ENCODE data around the gene STK4. TPM values are rescaled to one million over a fixed set of nuclear protein-coding genes. Genes with fewer than 3 reads are reported as not detected.

The STK4 gene
- total and polyA plus RNA-seq, 2 of the 8 experiments (the other 6 are each of a cell fraction or from before 2014, with no cell fraction given), result 12.0 to 34.3 TPM

DNA sequence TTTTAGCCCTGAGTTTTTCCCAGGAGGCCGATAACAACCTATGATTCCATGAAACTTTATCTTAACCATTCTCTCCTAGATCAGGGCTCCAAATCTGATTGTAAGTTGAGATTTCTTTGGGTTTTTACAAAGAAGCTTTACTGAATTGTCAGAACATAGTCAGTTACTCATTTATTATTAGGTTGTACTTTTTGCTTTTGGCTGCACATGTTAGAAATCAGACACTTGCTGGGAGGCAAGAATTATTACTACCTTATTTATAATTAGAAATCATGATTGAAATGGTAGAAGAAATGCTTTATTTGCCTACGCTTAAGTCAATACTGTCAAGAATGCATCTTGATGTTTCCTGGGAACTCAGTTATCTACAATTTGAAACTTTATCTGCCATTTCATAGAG, 71.3 kb downstream of the STK4 start:
- no peaks in the 10 kb centered on the region for H3K23me2 ChIP-seq (ENCODE audit: low read depth, low read length)
- H2BK120ac ChIP-seq (replicated peaks; ENCODE audit: low read depth, low read length), result no peak overlapping the region
- WGBS, 2 experiments (ENCODE audit: extremely low coverage in 1 of 2, insufficient coverage in 1 of 2, insufficient read length in 1 of 2, insufficient replicate concordance in 2 of 2, low coverage in 1 of 2, low lambda C conversion rate in 2 of 2, missing lambda C conversion rate in 1 of 2), result 95% methylated on average over 2 of the region's 2 CpGs; no CpG with 5 or more reads in 1 of the 2 experiments
- no peak overlapping the region for H3K27ac ChIP-seq (ENCODE audit: low read depth, low read length)
- H4K8ac ChIP-seq (ENCODE audit: extremely low read depth, insufficient read depth, low read length), result no peak overlapping the region
- H2BK12ac ChIP-seq (ENCODE audit: low read depth, low read length), result no peak overlapping the region
- CTCF ChIA-PET (ENCODE audit: partially characterized antibody), result interaction anchor here (0.6 to 3.6 kb wide), 4 partner anchors 13 to 310 kb away, joined by 3 to 15 read pairs (median 4); partner anchors contain the start of gene SDC4
- H3K4me3 ChIP-seq (ENCODE audit: extremely low read depth in 1 of 4, insufficient read depth in 2 of 4, low read depth in 3 of 4, low read length in 4 of 4), result no peak overlapping the region
- no peak overlapping the region for H4K91ac ChIP-seq (replicated peaks; ENCODE audit: insufficient read length, low read length)
- H3K36me3 ChIP-seq (ENCODE audit: control insufficient read depth in 2 of 4, insufficient read depth in 4 of 4, low read length in 3 of 4), result no peaks in the 10 kb centered on the region; a peak in 3 of 8 replicates
- DNase-seq (ENCODE audit: low read depth in 1 of 2, low spot score in 2 of 2) (no peak), FAIRE-seq (no peak)
- H3K79me1 ChIP-seq (ENCODE audit: low read depth, low read length), result no peaks in the 10 kb centered on the region
- H4K5ac ChIP-seq (ENCODE audit: insufficient read length, low read depth, low read length), result no peak overlapping the region
- H2BK15ac ChIP-seq (ENCODE audit: low read length), result no peak overlapping the region
- H2AFZ ChIP-seq (ENCODE audit: low read length), result no peak overlapping the region
- no peak overlapping the region for H3K14ac ChIP-seq (ENCODE audit: insufficient read length)
- no peaks in the 10 kb centered on the region for H4K20me1 ChIP-seq (replicated peaks in 1 of 2; ENCODE audit: control insufficient read depth in 1 of 2, insufficient read depth in 2 of 2, low read length in 2 of 2)
- H2AK5ac ChIP-seq (ENCODE audit: low read depth, low read length), result no peak overlapping the region
- no peaks in the 10 kb centered on the region for H3K79me2 ChIP-seq (ENCODE audit: control insufficient read depth in 1 of 2, insufficient read depth in 2 of 2, low read length in 2 of 2)
- no peak overlapping the region for H3K56ac ChIP-seq (replicated peaks; ENCODE audit: insufficient read length, low read depth, low read length)
- H2BK5ac ChIP-seq (ENCODE audit: low read depth, low read length), result no peak overlapping the region
- peaks cover 0 to 14% (median 3%) of the 10 kb centered on the region in 4 experiments; a peak in 4 of 7 replicates for H3K4me1 ChIP-seq (replicated peaks in 1 of 4; ENCODE audit: control insufficient read depth in 3 of 4, insufficient read depth in 4 of 4, low read length in 3 of 4)
- H3K27me3 ChIP-seq (replicated peaks in 1 of 4; ENCODE audit: control insufficient read depth in 3 of 4, extremely low read depth in 1 of 4, insufficient read depth in 3 of 4, low read length in 3 of 4), result no peaks in the 10 kb centered on the region
- POLR2A ChIA-PET (ENCODE audit: partially characterized antibody), result no interaction called here
- no peak overlapping the region for H3K23ac ChIP-seq (ENCODE audit: insufficient read length)
- no peaks in the 10 kb centered on the region for H3K9me3 ChIP-seq (ENCODE audit: insufficient read depth in 2 of 2, low read depth in 1 of 2, low read length in 1 of 2)
- no peak overlapping the region for H3K4ac ChIP-seq (replicated peaks; ENCODE audit: insufficient read length, low read depth, low read length)
- no peak overlapping the region for H3K4me2 ChIP-seq (ENCODE audit: insufficient read depth in 1 of 2, low read depth in 2 of 2, low read length in 2 of 2)
- no peak overlapping the region for H3K18ac ChIP-seq (ENCODE audit: extremely low read depth, low read length)
- H2BK20ac ChIP-seq (ENCODE audit: low read length), result no peak overlapping the region
- no peak overlapping the region for H3K9ac ChIP-seq (replicated peaks in 1 of 4; ENCODE audit: extremely low read depth in 1 of 4, low read depth in 3 of 4, low read length in 3 of 4)
- TF ChIP-seq SRF (IDR thresholded peaks at IDR 0.05; ENCODE audit: low read depth, low read length) (no peak), SIN3A (conservative IDR thresholded peaks at IDR 0.05 in 1 of 2, IDR thresholded peaks at IDR 0.05 in 1 of 2; ENCODE audit: low read depth in 1 of 2, low read length in 2 of 2) (no peak), EP300 (IDR thresholded peaks at IDR 0.05; ENCODE audit: borderline replicate concordance in 1 of 2, low read depth in 2 of 2, low read length in 2 of 2) (no peak), EGR1 (IDR thresholded peaks at IDR 0.05; ENCODE audit: borderline replicate concordance, low read depth, low read length) (no peak), RFX5 (IDR thresholded peaks at IDR 0.05; ENCODE audit: borderline replicate concordance, low read depth, low read length) (no peak), POLR2AphosphoS5 (IDR thresholded peaks at IDR 0.05; ENCODE audit: low read depth, low read length) (no peak), RBBP5 (IDR thresholded peaks at IDR 0.05; ENCODE audit: borderline replicate concordance, low read depth, low read length) (no peak)

All from H1 (cell line).